CD4-positive, alpha-beta T cell treated with Interleukin-6 at 100 ng/mL for 8 hours (primary cell): ENCODE results near the gene SAPCD1.

Experiments
- DNase-seq: peaks from one replicate; pipeline ENCODE4 v3.0.0-alpha.2; 2020; ENCODE audit warnings: mixed read lengths, low spot score

The SAPCD1 gene

DNA sequence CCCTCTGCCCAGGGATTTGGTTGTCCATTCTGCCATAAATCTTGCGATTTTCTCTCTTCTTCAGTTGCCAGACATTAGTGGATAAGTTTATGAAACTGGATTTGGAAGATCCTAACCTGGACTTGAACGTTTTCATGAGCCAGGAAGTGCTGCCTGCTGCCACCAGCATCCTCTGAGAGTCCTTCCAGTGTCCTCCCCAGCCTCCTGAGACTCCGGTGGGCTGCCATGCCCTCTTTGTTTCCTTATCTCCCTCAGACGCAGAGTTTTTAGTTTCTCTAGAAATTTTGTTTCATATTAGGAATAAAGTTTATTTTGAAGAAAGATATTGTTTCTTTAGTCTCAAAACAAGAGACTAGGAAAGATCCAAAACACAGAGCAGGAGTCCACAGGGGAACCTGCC is at the start of gene SAPCD1:
TSS of gene SAPCD1 (plus strand) at position 301 of the 400 bp plus-strand sequence. CDS start 399 bp downstream, outside the sequence.
- DNase-seq, result no peak

DNA sequence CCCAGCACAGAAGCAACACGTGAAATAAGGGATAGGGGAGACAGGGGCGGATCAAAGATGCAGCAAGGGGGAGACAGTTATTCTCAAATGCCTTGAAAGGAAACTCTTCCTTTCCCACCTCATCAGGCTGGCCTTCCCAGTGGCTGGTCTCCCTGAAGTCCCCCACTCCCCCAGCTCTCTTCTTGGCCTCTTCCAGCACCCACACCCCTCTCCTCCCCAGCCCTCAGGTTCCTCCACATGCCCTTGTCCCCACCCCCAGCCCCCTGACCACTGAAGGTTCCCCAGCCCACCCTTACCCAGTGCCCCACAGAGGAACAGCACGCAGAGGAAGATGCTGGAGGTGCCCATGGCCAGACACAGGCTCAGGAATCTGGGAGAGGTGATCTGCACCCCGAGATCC is 49.0 kb upstream of the SAPCD1 start:
- no peak for DNase-seq

DNA sequence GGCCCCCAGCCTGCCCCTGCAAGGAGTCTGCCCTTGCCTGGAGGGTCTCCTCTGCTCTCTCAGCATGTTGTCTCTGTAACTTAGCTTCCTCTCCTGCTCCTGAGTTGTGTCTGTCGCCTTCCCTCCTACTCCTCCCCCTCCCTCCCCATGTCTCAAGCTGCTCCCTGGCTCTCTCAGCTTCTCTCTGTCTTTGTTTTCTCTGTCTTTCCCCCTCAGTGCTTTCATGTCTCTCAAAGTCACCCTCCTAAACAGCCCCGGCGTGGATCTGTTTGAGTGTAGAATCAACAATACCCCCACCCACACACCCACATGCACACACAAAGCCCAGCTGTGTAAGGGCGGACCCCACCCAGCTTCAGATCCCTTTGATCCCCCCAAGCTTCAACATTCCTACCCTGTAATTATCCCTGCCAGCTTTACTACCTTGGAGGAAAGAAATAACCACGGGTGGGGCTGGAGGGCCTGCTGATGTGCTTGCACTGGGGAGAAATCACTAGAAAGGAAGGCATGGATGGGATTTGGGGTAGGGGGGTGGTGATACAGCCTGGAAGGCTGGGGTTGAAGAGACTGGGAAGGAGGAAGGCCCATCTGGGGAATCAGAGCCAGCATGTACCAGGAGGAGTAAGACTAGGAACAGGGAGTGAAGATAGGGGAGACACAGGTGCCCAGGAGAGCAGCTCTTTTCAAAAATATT is 48.3 kb upstream of the SAPCD1 start:
- DNase-seq, result no peak

DNA sequence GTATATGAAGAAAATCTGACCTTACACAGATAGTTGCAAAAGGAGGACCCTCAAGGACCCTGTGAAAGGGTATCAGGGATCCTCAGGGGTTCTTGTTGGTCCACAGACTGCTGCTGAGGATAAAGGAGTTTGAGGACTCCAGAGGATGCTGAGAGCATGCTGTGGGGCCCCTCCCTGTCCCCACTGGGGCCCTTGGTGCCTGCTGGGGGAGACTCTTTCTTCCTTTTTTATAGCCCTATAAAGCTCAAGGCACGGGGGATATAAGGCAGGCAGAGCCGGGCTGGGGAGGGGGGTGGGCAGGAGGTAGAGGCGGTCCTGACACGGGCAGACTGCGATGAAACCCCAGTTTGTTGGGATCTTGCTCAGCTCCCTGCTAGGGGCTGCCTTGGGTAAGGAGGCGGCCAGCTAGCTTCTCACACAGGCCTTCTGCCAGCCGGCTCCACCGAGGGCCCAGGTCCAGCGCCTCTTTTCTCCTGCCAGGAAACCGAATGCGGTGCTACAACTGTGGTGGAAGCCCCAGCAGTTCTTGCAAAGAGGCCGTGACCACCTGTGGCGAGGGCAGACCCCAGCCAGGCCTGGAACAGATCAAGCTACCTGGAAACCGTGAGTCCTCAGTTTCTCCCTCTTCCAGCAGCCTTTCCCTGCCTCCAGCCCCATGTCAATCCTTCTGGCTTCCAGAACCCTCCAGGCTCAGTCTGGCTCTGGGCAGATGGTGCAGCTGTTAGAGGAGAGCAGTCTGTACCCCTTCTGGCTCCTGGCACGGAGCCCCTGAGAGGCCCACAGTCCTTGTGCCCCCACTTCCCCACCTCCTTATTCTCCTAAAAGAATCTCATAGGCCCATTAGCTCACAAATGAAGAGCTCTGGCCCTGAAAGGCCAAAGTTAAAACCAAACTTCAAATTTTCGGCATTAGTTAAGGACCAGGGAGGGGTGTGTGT is 47.2 kb upstream of the SAPCD1 start, which contains the start of gene LY6G6D:
TSS of gene LY6G6D (plus strand) at position 327 of the 937 bp plus-strand sequence. CDS start at position 335, 8 bp downstream.
- no peak for DNase-seq

DNA sequence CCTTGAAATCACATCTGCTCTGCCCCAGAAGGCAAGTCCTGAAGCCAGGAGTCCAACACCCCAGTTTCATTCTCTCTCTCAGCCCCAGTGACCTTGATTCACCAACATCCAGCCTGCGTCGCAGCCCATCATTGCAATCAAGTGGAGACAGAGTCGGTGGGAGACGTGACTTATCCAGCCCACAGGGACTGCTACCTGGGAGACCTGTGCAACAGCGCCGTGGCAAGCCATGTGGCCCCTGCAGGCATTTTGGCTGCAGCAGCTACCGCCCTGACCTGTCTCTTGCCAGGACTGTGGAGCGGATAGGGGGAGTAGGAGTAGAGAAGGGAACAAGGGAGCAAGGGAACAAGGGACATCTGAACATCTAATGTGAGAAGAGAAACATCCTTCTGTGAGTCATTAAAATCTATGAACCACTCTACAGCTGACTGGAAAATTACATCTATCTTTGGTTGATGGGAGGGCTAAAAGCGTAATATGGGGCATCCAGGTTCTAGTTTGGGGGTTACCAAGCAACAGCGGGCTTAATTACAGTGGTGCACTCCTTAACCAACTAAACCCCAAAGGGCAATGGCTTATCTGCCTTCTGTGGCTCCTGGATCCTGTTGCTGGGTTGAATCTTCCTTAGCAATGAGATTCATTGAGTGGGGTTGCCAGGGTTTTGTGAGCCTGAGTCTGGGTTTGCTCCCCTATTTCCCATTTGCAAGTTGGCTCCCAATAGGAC is 44.8 kb upstream of the SAPCD1 start:
- no peak for DNase-seq

- DNase-seq, result no peak
Observed at GRCh38 chr6:31718265-31718664, 44.2 kb upstream of the SAPCD1 start.

- no peak for DNase-seq
Observed at GRCh38 chr6:31719001-31719400, 43.5 kb upstream of the SAPCD1 start.

DNA sequence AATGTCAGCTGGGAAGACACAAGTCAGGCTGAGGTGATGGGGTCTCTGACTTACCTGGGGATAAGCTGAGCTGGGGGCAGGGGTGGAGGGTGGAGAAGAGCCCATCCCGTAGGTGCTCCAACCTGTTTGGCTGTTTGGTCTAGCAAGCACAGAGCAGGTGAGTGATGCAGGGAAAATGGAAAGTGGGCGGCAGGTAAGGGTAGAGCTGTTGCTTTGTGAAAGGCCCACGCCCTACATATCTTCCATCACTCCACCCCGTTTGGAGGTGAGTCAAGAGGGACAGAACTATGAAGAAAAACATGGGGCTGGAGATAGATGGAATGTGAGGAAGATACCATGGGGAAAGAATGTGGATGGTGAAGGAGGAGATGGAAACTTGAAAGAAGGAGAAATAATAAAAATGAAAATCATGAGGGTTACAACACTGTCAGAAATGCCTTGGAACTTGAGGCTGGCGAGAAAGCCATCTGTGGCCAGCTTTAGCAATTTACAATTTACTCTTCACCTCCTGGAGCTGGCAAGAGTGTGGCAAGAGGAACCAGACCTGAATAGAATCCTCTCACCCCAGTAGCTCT is 42.2 kb upstream of the SAPCD1 start:
- DNase-seq, result no peak

GRCh38 chr6:31721351-31722020 is 41.0 kb upstream of the SAPCD1 start, which contains the start of gene LY6G6C:
TSS of gene LY6G6C (minus strand) at chr6:31721746. CDS start at chr6:31721679, 67 bp downstream.
- DNase-seq, result no peak

DNA sequence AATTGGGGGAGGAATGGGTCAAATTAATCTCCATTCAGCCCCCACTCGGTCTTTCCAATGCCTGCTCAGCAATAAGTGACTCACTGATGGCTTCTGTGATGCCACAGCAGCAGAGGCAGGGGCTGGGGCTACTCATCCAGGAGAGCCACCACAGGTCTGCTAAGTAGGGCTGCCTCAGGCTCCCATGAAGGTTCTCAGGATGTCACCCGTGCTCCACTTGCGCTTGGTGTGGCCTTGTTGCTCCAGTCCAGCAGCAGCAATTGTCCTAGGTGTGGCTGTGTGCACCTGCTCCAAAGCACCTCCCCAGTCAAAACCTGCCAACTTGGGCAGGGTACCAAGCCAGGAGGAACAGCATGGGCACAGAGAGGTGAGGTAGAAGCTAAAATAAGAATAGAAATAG is 40.3 kb upstream of the SAPCD1 start:
- no peak for DNase-seq

DNA sequence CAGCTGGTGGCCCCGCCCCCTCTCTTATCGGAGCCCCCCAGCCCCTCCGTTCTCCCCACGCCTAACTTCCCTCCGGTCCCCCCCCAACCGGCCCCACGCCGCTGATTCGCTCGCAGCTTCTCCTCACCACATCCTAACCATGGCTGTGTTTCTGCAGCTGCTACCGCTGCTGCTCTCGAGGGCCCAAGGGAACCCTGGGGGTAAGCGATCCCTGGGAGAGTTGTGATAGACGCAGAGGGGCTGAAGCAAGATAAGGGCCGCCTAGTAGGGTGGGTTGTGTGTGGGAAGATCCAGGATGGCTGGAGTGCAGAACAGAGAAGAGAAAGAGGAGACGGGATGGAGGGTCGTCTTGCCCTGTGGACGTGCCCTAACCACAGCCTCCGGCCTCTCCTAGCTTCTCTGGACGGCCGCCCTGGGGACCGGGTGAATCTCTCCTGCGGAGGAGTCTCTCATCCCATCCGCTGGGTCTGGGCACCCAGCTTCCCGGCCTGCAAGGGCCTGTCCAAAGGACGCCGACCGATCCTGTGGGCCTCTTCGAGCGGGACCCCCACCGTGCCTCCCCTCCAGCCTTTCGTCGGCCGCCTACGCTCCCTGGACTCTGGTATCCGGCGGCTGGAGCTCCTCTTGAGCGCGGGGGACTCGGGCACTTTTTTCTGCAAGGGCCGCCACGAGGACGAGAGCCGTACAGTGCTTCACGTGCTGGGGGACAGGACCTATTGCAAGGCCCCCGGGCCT is 39.0 kb upstream of the SAPCD1 start, which contains the start of gene MPIG6B:
TSS of gene MPIG6B (plus strand) at position 129 of the 735 bp plus-strand sequence. CDS start at position 140, 11 bp downstream.
- DNase-seq, result no peak

GRCh38 chr6:31723980-31724691 is 38.3 kb upstream of the SAPCD1 start:
- no peak for DNase-seq

- no peak for DNase-seq
Observed at GRCh38 chr6:31725502-31726350, 36.7 kb upstream of the SAPCD1 start.

DNA sequence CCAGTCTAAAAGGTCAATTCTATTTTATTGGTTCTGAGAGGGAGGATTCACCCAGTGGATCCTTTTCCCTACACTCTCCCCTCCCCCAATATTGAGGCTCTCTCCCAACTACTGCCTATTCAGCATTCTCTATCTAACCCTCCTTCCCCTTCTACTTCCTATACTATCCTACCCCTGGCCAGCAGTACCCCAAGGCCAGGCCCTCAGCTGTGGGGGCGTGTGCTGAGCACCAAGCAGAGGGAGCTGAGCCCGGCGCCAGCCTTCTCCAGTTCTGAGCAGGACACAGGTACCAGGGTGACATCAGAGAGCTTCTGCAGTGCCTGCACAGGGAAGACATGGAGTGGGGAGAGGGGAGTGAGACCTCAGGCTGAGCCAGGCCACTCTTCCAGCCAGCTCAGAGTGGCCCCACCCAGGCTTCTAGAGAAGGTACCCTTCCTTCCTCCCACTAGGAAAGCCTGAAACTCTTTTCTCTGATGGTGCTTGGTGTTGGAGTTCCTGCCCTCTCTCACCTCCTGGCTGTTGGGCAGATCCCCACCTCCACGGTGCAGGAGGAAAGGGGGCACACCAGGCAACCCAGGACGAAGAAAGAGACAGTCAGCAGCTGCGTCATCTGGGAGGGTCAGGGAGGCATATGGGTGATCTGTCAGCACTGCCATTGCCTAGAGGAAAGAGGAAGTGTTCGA is 35.3 kb upstream of the SAPCD1 start:
- peak; percentile 23 for DNase-seq

- no peak for DNase-seq
Observed at GRCh38 chr6:31727717-31728671, 34.5 kb upstream of the SAPCD1 start.

DNA sequence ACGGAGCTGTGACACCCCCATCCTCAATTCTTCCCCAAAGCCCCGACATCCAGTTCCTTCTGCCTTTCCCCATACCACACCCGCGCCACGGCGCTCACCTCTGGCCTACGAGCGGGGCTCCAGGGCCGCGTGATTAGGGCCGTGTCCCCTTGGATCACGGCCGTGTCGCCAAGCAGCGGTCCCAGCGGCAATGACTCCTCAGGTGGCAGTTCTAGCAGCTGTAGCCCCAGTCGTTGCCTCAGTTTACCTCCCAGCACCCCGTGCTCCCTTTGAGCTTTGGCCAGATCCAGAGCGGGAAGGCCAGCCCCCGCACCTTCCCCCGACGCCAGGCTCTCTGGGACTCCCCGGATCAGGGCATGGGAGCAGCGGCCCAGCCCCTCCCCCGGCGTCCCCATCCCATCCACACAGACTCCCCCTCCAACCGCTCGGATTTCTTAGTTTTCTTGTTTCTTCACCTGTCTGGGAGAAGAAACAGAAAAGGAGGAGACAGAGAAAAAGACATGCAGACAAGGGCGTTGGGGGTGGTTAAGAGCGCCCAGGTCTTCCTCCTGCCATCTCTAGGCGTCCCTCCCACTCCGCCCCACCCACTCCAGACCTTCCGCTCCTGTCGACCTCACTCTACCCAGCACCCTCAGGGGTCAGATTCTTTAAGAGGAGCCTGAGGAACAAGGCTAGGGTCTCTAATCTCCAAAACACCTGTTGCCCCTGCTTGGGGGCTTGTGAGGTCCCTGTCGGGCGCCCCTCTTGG is 33.5 kb upstream of the SAPCD1 start, which contains the start of gene DDAH2:
TSS of gene DDAH2 (minus strand) at position 533 of the 748 bp plus-strand sequence. CDS start at position 395, 138 bp downstream.
- DNase-seq, result no peak
